NCI-H2227 (cell line): ENCODE data around the gene TMEM98.
"Not testable (repeated sequence)": the region's sequence is repeated elsewhere in the genome, so short reads cannot be mapped to it uniquely, and the experiment has no call there.

ENCODE experiments used
- DNase-seq: peaks from one replicate; lab custom pipeline; 2025; ENCODE audit not compliant: unreplicated experiment; lab: John Stamatoyannopoulos, UW

Gene TMEM98

GRCh38 chr17:32940706-32941390, 12.9 kb downstream of the TMEM98 start:
- DNase-seq = no peak

DNA sequence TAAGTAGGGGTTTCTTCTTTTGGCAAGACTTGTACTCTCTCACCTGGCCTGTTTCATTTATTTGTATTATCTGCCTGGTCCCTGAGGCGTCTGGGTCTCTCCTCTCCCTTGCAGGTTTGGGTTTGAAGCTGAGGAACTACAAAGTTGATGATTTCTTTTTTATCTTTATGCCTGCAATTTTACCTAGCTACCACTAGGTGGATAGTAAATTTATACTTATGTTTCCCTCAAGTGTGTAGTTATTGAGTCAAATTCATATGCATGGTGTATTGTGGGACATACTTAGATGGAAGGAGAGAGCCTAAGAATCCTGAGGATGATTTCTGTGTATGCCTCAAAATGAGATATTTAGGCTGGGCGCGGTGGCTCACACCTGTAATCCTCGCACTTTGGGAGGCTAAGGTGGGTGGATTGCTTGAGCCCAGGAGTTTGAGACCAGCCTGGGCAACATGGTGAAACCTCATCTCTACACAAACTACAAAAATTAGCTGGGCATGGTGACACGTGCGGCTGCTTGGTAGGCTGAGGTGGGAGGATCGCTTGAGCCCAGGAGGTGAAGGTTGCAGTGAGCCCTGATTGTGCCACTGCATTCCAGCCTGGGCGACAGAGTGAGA, 13.6 kb downstream of the TMEM98 start:
- DNase-seq = no peak

DNA sequence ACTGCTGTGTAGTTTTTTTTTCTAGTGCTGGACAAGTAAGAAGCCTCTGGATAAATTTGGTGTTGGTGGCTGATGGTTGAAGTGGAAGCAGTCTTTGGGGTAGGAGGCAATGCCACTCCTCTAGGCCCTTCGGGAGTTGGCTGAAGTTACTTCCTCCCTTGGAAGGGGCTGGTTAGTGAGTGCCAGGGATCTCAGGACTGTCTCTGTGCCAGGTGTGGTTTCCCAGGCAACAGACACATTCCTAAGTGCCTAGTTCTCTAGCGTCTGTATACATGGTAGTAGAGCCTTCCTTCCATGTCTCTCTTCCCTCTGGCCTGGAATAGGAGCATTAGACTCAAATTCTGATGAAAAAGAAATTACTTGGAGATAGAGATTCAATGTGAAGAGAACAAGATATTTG, 15.3 kb downstream of the TMEM98 start:
- DNase-seq = no peak

DNA sequence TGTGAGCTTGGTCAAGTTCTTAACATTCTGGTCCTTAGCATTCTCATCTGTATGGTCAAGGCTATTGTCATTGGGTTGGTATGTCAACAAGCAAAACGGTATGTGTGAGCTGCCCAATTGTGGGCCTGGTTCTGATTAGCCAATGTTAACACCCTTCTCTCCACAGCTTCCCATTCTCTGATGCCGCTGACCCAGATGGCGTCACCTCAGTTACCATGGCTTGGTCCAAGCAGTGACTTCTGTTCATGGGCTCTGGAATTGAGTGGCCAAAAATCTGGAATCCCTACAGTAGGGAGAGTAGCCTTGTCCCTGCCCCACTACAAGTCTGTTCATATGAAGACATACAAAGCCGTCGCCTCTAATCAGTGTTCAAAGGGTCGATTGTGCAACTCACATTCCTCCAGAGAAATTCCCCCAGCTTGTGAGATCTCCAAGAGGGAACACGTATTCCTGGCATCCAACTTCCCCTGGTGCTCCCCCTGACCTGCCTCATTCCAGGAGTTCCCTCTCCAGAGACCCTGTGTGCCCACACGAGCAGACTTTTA, 15.8 kb downstream of the TMEM98 start:
- DNase-seq = no peak

DNA sequence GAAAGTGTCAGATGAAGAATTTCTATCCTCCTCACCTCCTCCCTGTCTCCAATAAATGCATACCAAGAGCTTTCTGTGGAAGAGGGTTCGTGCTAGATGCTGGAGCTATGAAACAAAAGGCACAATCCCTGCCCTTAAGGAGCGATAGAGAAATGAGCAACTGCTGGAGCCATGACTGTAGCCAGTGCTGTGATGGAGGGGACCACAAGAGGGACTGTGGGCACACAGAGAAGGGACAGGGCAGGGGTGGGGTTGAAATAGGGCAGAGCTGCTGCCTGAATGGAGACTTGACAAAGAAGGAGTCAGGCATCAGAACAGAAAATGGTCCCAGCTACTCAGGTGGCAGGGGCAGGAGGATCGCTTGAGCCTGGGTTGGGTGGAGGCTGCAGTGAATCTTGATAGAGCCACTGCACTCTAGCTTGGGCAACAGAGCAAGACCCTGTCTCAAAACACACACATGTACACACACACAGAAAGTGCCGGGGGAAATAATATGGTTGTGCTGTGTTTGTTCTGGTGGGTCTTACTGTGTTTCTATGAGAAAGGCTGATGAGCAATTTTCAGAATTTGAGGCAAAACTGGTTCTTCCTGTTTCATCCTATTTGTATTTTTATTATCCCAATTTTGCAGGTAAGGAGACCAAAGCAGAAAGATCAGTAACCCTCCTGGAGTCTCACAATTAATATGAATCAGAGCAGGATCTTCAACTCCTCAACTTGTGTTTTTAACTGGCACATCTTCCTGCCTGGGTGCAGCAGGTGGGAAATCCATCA, 16.5 kb downstream of the TMEM98 start:
- no peak for DNase-seq

DNA sequence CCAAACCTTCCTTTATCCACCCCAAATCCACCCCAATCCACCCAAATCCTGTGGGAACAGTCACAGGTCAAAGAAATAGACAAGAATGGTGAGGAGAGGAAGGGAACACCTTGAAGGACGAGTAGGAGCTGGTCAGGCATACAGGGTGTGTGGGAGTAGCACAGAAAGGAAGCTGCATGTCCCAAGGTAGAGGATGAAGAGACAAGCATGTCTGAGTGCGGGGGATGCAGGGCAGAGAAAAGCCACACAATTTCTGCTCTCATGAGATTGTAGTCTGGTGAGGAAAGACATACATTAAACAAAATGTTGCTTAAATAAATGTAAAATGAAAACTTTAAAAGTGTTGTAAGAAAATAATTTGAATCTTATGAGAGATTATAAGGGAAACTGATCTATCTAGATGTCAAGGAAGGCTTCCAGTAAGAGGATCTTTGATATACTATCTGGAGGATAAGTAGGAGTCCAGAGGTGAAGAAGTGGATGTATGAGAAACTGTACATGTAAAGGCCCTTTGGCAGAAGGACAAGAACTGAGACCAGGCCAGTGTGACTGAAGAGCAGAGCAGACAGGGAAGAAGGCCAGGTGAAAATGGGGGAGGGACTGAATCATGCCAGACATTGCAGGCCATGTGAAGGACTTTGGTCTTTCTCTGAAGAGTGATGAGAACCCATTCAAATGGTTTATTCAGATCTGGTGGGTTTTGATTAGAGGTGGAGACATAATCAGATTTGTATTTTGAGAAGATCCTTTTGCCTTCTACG, 18.6 kb downstream of the TMEM98 start:
- DNase-seq = no peak

DNA sequence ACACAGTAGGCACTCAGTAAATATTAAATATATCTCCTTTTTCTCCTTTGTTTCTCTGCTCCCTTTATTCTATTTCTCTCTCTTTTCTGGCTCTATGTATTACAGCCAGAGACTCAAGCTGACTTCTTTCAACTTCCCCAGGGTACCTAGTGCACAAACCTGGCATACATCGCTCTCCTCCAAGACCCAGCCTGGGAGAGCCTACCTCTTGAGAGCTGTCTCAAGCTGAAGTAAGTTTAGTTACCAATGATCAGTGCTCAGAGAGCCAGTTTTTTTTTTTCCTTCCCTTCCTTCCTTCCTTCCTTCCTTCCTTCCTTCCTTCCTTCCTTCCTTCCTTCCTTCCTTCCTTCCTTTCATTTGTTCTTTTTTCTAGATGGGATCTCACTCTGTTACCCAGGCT, 19.8 kb downstream of the TMEM98 start:
- no peak for DNase-seq

DNA sequence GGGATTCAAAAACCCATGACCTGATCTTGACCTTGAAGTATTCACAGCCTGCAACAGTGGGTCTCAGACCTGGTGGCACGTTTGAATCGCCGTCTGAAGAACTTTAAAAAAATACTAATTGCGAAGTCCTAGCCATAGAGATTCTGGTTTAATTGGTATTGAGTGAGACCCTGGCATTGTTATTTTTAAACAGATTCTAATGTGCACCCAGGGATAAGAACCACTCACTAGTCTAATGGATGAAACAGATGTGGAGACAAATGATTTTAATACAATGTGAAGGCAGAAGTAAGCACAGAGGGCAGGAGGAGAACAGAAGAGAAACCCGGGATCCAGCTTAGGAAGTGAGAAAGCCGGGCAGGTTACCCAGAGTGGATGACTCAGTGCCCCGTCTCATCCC, 21.2 kb downstream of the TMEM98 start:
- DNase-seq = no peak

DNA sequence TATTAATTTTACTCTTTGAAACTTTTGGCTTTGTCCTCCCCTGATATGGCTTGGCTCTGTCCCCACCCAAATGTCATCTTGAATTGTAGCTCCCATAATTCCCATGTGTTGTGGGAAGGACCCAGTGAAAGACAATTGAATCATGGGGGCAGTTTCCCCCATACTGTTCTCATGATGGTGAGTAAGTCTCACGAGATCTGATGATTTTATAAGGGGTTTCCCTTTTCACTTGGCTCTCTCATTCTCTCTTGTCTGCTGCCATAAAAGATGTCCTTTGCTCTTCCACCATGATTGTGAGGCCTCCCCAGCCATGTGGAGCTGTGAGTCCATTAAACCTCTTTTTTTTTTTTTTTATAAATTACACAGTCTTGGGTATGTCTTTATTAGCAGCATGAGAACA, 24.5 kb downstream of the TMEM98 start:
- not testable (repeated sequence) for DNase-seq

DNA sequence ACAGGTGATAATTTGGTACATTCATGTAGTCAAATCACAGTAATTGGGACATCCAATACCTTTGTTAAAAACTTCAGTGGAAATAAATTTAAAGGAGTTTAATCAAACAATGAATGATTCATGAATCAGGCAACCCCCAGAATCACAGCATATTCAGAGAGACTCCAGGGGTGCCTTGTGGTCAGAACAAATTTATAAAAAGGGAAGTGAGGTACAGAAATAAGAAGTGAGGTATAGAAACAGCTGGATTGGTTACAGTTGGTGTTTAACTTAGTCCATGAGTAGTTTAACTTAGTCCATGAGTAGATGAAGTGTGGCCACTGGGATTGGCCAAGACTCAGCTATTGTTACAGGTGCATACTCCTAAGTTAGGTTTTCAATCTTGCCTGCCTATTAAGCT, 25.1 kb downstream of the TMEM98 start:
- DNase-seq = no peak

DNA sequence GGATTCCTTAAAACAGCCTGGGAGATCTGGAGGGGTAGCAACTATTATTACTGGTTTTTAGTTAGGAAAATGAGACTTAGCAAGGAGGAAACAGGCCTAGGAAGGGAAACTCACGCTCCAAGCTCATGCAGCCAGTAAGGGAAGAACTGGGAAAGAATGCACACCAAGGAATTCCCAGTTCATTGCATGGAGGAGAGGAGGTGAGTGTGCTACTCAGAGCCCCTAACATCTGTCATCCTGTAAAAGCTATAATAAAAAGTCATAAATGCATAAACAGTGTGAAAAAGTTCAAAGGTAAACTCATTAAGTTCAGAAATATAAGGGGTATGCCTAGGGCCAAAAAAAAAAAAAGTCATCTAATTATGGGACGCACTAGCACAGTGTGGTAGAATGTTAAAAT, 25.9 kb downstream of the TMEM98 start:
- no peak for DNase-seq

GRCh38 chr17:32954477-32954876, 26.5 kb downstream of the TMEM98 start:
- DNase-seq = no peak

DNA sequence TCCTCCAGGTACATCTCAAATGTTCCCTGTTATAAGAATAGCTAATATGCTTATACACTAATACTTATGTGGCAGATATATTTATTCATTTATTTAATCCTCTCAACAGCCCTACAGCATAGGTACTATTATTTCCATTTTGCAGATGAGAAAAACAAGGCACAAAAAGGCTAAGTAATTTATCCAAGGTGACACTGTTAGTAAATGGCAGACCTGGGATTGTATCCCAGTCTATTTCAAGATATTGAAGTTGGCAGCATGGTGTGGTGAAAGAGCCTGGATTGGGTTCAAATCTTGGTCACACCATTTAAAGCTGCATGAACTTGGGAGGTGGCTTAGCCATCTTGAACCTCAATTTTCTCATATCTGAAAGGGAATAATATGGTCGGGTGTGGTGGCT, 27.2 kb downstream of the TMEM98 start:
- no peak for DNase-seq

DNA sequence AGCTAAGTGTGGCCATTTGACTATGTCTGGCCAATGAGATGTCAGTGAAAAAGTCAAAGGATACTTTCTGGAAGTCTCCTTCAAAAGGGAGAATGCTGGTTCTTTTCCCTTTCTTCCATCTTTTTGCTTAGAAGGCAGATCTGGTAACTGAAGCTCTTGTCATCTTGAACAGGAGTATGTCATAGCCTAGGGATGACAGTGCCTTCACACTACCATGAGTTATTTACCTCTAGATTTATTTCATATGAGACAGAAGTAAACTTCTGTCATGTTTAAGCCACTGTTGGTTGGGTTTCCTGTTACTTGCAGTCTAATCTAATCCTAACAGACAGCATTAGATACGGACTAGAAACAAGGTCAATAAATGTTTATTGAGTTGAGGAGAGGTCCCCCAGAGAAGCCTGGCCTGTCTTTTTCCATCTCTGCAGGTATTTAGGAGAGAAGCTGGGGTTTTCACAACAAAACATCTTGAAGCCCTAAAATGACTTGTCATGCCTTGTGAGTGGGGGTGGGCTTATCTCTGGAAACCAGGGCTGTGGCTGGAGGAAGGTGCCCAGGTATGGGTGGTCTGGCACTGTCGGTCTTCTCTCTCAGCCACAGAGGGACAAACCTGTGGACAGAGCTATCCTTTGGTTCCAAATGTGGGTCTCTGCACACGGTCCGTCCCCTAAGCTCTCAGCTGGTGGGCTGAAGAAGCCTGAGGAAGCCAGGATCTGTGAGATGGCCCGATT, 28.5 kb downstream of the TMEM98 start:
- no peak for DNase-seq

DNA sequence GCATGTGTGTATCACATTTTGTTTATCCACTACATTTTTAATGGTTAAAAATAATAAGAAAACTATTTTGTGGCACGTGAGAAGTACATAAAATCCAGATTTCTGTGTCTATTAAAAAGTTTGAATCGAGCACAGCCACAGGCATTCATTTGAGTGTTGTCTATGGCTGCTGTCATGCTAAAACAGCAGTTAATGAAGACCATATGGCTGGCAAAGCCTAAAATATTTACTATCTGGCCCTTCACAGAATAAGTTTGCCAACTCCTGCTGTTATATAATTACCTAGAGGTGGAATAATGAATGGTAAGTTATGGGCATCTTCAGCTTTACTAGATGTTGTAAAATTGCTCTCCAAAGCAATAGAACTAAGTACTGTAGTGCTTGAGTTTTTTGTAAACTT, 30.5 kb downstream of the TMEM98 start:
- no peak for DNase-seq

- DNase-seq = no peak
Observed at GRCh38 chr17:32960815-32961214, 32.9 kb downstream of the TMEM98 start.

DNA sequence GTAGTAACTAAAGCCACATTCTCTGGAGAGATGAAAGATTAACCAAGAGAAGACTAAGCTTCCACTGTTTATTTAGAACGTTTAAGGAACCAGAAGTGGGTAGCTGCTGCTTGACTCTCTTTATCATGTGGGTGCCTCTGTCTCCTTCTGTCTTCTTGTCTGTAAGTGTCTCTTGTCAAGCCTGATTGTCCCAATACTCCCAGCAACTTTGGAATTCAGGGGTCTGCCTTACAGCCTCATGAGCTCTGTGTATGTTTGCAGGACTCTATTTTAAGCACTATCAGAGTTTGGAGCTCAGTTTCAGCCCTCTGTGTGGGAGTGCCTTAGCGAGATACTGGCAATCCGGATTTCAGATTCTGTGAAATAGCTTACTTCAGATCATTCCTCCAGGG, 34.4 kb downstream of the TMEM98 start:
- no peak for DNase-seq

GRCh38 chr17:32964541-32964940, 36.6 kb downstream of the TMEM98 start:
- no peak for DNase-seq

DNA sequence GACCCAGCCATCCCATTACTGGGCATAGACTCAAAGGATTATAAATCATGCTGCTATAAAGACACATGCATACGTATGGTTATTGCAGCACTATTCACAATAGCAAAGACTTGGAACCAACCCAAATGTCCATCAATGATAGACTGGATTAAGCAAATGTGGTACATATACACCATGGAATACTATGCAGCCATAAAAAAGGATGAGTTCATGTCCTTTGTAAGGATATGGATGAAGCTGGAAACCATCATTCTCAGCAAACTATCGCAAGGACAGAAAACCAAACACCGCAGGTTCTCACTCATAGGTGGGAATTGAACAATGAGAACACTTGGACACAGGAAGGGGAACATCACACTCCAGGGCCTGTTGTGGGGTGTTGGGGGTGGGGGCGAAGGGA, 41.3 kb downstream of the TMEM98 start:
- DNase-seq = not testable (repeated sequence)

GRCh38 chr17:32970281-32970680, 42.3 kb downstream of the TMEM98 start:
- DNase-seq = no peak

DNA sequence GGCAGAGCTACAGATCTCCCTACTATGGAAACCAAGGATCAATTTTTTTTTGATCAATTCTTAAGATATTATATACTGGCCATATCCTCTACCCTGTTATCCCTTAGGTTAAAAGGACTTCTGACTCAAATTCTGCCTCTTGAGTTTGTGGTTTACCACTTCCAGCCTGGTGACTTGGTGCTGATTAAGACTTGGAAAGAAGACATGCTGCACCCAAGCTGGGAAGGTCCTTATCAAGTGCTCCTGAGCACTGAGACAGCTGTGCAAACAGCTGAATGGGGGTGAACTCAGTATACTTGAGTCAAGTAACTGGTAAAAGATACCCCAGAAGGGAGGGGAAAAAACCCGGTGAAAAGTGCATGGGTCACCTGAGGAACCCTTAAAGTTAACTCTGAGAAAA, 43.2 kb downstream of the TMEM98 start:
- no peak for DNase-seq
